ENCODE data around the gene CYTH4.

Gene CYTH4

GRCh38 chr22:37349043-37349814 is 66.9 kb downstream of the CYTH4 start:
- DNase-seq (ENCODE audit: low read depth), result no peak

DNA sequence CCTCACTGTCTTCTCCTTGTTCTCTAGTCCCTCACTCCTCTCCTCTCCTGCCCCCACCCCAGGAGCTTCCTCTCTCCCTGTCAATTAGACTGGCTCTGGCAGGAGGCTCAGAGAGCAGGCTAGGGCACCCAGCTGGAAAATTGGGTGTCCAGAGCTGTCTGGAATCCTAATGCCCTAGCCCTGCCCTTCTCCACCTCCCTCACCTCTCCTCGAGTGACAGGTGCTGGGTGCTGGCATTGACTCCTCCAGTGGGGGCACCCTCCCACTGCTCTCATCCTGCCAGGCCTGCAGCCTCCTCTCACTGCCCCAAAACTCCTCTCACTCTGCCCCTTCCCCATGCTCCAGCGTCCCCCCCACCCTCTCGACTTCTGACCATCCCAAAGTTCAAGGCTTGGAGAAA is 68.9 kb downstream of the CYTH4 start:
- DNase-seq (ENCODE audit: low read depth), result no peak

GRCh38 chr22:37352481-37352880 is 70.2 kb downstream of the CYTH4 start:
- no peak for DNase-seq (ENCODE audit: low read depth)

DNA sequence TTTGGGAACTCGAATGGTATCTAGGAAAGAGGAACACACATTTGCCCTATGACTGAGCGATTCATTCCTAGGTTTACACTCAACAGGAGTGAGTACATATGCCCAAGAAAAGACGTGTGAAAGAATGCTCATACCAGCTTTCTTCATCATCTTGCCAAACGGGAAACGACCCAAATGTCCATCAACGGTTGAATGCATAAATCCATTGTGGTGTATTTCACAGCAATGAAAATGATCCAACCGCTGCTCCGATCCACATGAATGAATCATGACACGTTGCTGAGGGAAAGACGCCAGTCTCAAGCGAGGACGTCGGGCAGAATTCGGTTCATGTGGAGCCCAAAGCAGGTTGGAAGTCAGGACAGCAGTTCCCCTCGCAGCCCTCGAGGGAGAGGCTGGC is 71.5 kb downstream of the CYTH4 start:
- no peak for DNase-seq (ENCODE audit: low read depth)

DNA sequence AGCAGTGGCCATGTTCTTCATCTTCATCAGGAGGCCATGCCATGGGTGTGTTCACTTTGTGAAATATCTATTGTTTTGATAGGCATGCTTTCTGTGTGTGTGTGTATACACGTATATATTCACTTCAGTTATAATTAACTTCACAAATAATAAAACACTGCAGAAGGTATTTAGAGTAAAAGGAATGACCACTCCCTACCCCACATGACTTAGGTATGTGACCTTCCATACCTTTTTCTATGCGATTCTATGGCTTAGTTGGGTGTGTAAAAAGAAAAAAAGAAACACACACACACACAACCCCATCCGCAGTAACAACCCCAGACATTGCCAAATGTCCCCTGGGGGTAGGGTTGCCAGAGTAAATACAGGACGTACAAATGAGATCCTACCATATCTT is 72.0 kb downstream of the CYTH4 start:
- DNase-seq (ENCODE audit: low read depth), result no peak

DNA sequence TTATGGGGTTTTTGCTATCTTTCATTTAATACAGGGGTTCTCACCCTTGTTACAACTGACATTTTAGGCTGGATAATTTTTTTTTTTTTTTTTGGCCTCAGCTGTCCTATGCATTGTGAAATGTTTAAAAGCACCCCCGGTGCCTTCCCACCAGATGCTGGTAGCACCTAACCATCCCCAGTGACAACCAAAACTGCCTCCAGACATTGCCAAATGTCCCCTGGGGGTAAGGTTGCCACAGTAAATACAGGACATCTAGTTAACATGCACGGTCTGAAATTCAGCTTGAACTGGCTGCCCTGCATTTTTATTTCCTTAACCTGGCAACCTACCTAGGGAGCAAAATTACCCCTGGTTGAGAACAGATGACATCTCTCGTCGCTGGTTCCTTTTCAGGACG is 72.4 kb downstream of the CYTH4 start:
- DNase-seq (ENCODE audit: low read depth), result no peak

- no peak for DNase-seq (ENCODE audit: low read depth)
Observed at GRCh38 chr22:37355174-37355573, 72.9 kb downstream of the CYTH4 start.

DNA sequence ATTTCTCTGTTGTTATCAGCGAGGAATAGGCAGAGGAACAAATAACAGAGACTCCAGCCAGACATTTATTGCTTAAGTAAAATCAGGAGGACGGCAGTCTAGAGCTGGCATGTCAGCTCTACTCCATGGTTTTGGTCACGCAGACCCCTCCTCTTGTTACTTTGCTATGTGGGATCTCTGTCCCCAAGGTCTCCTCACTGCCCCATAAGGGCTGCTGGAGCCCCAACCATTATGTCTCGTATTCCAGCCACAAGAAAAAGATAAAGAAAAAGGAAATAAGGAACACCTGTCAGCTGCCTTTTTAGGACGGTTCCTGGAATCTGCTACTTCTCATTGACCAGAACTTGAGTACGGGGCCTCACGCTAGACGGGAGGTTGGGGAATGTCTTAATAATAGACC is 74.6 kb downstream of the CYTH4 start:
- DNase-seq (ENCODE audit: low read depth), result no peak

- no peak for DNase-seq (ENCODE audit: low read depth)
Observed at GRCh38 chr22:37357446-37358075, 75.3 kb downstream of the CYTH4 start.

DNA sequence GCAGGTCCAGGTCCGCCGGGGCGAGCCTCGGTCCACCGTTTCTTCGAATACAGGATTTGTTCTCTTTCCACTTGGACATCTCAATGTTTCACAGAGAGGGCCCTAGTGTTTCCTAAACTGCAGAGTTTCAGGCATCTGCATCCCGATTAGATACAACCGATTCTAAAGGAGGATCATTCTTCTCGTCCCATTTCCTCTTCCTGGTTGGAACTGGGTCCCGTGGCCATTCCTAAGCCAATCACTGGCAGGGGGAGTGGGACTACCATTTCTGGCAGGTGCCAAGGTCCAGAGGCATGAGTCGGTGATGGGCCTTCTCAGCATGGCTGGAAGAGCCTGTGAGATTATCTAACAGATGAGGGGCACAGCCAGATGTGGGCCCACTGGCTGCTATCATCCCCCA is 76.1 kb downstream of the CYTH4 start:
- no peak for DNase-seq (ENCODE audit: low read depth)

- DNase-seq (ENCODE audit: low read depth), result no peak
Observed at GRCh38 chr22:37358917-37359316, 76.6 kb downstream of the CYTH4 start.

GRCh38 chr22:37362621-37363020 is 80.3 kb downstream of the CYTH4 start:
- DNase-seq (ENCODE audit: low read depth), result no peak

- DNase-seq (ENCODE audit: low read depth), result no peak
Observed at GRCh38 chr22:37363261-37363992, 81.1 kb downstream of the CYTH4 start.

All from stimulated activated CD8-positive, alpha-beta memory T cell treated with anti-CD3 and anti-CD28 coated beads, Interleukin-12 subunit alpha, Interleukin-12 subunit beta, amount 100 ng/mL, for 4 hours (primary cell).